HCT116 (cell line): ENCODE measurements around the gene NALCN. TPM values are rescaled to one million over a fixed set of nuclear protein-coding genes. Genes with fewer than 3 reads are reported as not detected.

Experiments
- ATAC-seq: fragments of 200-7000 bp; cut with Tn5 transposase; 2 replicates; pipeline ENCODE4 v1.9.1; 2020; ENCODE audit warnings: mild to moderate bottlenecking, moderate library complexity
- BruUV-seq: library from RNA; stranded (reverse); fragments of 400-500 nt; replicated peaks from 2 replicates; lab custom pipeline; 2021; lab: Mats Ljungman, UMichigan
- CTCF ChIA-PET: fragments of 300-600 bp; sonication (Branson Sonifier 250); formaldehyde crosslinking; loops from one replicate; lab custom pipeline; 2021; ENCODE audit warnings: antibody characterized with exemption; lab: Charles Lee
- POLR2A ChIA-PET: fragments of 300-600, 350-600 bp; sonication (Branson Sonifier 250); formaldehyde crosslinking; loops from one replicate; lab custom pipeline; 2021; ENCODE audit warnings: antibody characterized with exemption; lab: Charles Lee
- RAD21 ChIA-PET, 2 experiments: fragments of 300-600 bp; sonication (Branson Sonifier 250); formaldehyde crosslinking; loops; one replicate each; lab custom pipeline; 2023; ENCODE audit warnings: low total read pairs in 2 of 2; ENCODE audit not compliant: uncharacterized antibody in 2 of 2, unreplicated experiment in 2 of 2, low non-redundant PET in 1 of 2; lab: Charles Lee
- DNase-seq: peaks from one replicate; pipeline ENCODE4 v3.0.0-alpha.2; 2010; ENCODE audit warnings: low read depth, low spot score
- H2AFZ ChIP-seq: fragments of 200-600 bp; shearing (Covaris generic), sonication (generic); 2 replicates; pipeline ENCODE4 v1.6.1; 2017; ENCODE audit warnings: low read depth, mixed run types, mixed read lengths, antibody characterized with exemption, low read length; ENCODE audit not compliant: poor library complexity, severe bottlenecking
- H3K27ac ChIP-seq: 2 replicates; pipeline ENCODE4 v1.5.1; 2012; ENCODE audit warnings: low read depth, low read length
- H3K27me3 ChIP-seq: fragments of 200-600 bp; sonication (generic); 2 replicates; pipeline ENCODE4 v1.6.1; 2016; ENCODE audit warnings: mixed run types, low read length, mixed read lengths; ENCODE audit not compliant: insufficient read depth
- H3K36me3 ChIP-seq, 2 experiments: fragments of 200-500 bp in 1 of 2; fragments of 200-600 bp in 1 of 2; sonication (Bioruptor generic) in 1 of 2; sonication (generic) in 1 of 2; 2 replicates each; pipeline versions ENCODE4 v1.5.1 to v1.6.1; 2014 to 2016; ENCODE audit warnings: low read length in 2 of 2, inconsistent platforms in 1 of 2, mixed read lengths in 1 of 2, mixed run types in 1 of 2; ENCODE audit not compliant: insufficient read depth in 2 of 2, control insufficient read depth in 1 of 2
- H3K4me1 ChIP-seq, 2 experiments: fragments of 200-600 bp in 1 of 2; sonication (generic) in 1 of 2; 2 replicates each; pipeline versions ENCODE4 v1.5.1 to v1.6.1; 2012 to 2017; ENCODE audit warnings: low read length in 2 of 2, inconsistent platforms in 1 of 2, mild to moderate bottlenecking in 1 of 2, mixed read lengths in 1 of 2, mixed run types in 1 of 2, moderate library complexity in 1 of 2; ENCODE audit not compliant: insufficient read depth in 2 of 2, control insufficient read depth in 1 of 2
- H3K4me2 ChIP-seq: fragments of 200-600 bp; sonication (generic); 2 replicates; pipeline ENCODE4 v1.6.1; 2017; ENCODE audit warnings: mixed run types, low read length, mixed read lengths
- H3K4me3 ChIP-seq, 2 experiments: fragments of 200-600 bp in 1 of 2; sonication (generic) in 1 of 2; replicated peaks in 1 of 2; 2 replicates each; pipeline ENCODE4 v1.5.1; 2011 to 2016; ENCODE audit warnings: low read length in 2 of 2, control low read depth in 1 of 2, low read depth in 1 of 2, mild to moderate bottlenecking in 1 of 2, mixed read lengths in 1 of 2, mixed run types in 1 of 2
- H3K79me2 ChIP-seq: fragments of 200-600 bp; sonication (generic); 2 replicates; pipeline ENCODE4 v1.6.1; 2017; ENCODE audit warnings: mild to moderate bottlenecking, mixed run types, low read length, moderate library complexity, mixed read lengths; ENCODE audit not compliant: insufficient read depth
- H3K9ac ChIP-seq: fragments of 200-600 bp; sonication (generic); 2 replicates; pipeline ENCODE4 v1.6.1; 2016; ENCODE audit warnings: low read length, mixed read lengths
- H3K9me2 ChIP-seq: fragments of 200-600 bp; sonication (generic), shearing (Covaris generic); 2 replicates; pipeline ENCODE4 v1.6.1; 2017; ENCODE audit warnings: mixed run types, mild to moderate bottlenecking, moderate library complexity; ENCODE audit not compliant: insufficient read depth
- H3K9me3 ChIP-seq, 2 experiments: fragments of 200-500 bp in 1 of 2; fragments of 200-600 bp in 1 of 2; sonication (Bioruptor generic) in 1 of 2; sonication (generic) in 1 of 2; 2 replicates each; pipeline ENCODE4 v1.6.1; 2014 to 2017; ENCODE audit warnings: low read length in 2 of 2, mixed read lengths in 2 of 2, inconsistent platforms in 1 of 2, low read depth in 1 of 2, mild to moderate bottlenecking in 1 of 2, mixed run types in 1 of 2, moderate library complexity in 1 of 2; ENCODE audit not compliant: control insufficient read depth in 1 of 2, insufficient read depth in 1 of 2
- H4K20me1 ChIP-seq: fragments of 200-600 bp; sonication (generic), shearing (Covaris generic); 2 replicates; pipeline ENCODE4 v1.6.1; 2017; ENCODE audit warnings: mixed run types, mild to moderate bottlenecking, moderate library complexity; ENCODE audit not compliant: insufficient read depth
- CBX3 ChIP-seq: IDR thresholded peaks from 2 replicates; pipeline ENCODE4 v1.6.1; 2012; ENCODE audit warnings: low read depth
- EGR1 ChIP-seq: IDR thresholded peaks from 2 replicates; pipeline ENCODE4 v1.6.1; 2012; ENCODE audit warnings: low read depth
- ELF1 ChIP-seq: IDR thresholded peaks from 2 replicates; pipeline ENCODE4 v1.6.1; 2012; ENCODE audit warnings: low read depth, borderline replicate concordance
- EZH2 ChIP-seq: fragments of 200-600 bp; sonication (generic); IDR thresholded peaks from 2 replicates; pipeline ENCODE4 v1.6.1; 2017; ENCODE audit warnings: antibody characterized with exemption, mixed run types
- JUND ChIP-seq: IDR thresholded peaks from 2 replicates; pipeline ENCODE4 v1.6.1; 2012
- POLR2A ChIP-seq: IDR thresholded peaks from 2 replicates; pipeline ENCODE4 v1.7.0; 2011; ENCODE audit warnings: borderline replicate concordance; ENCODE audit not compliant: insufficient read depth, insufficient read length; ENCODE audit errors: extremely low read depth
- POLR2AphosphoS5 ChIP-seq: IDR thresholded peaks from 2 replicates; pipeline ENCODE4 v1.6.1; 2011; ENCODE audit warnings: mild to moderate bottlenecking, low read depth, low read length, moderate library complexity
- RAD21 ChIP-seq: IDR thresholded peaks from 2 replicates; pipeline ENCODE4 v1.6.1; 2012; ENCODE audit warnings: low read depth, mild to moderate bottlenecking
- SIN3A ChIP-seq: IDR thresholded peaks from 2 replicates; pipeline ENCODE4 v1.6.1; 2012; ENCODE audit warnings: low read depth
- SP1 ChIP-seq: IDR thresholded peaks from 2 replicates; pipeline ENCODE4 v1.6.1; 2012; ENCODE audit warnings: low read depth
- TCF7L2 ChIP-seq: IDR thresholded peaks from 2 replicates; pipeline ENCODE4 v1.7.0; 2011; ENCODE audit warnings: borderline replicate concordance, inconsistent platforms; ENCODE audit not compliant: insufficient read depth, insufficient read length; ENCODE audit errors: extremely low read depth
- YY1 ChIP-seq: IDR thresholded peaks from 2 replicates; pipeline ENCODE4 v1.6.1; 2011; ENCODE audit warnings: low read length, low read depth, moderate library complexity, mild to moderate bottlenecking; ENCODE audit not compliant: insufficient replicate concordance; ENCODE audit errors: extremely low read depth
- ZFX ChIP-seq: fragments of 450-650 bp; IDR thresholded peaks from 2 replicates; pipeline ENCODE4 v1.6.1; 2017
- ZNF274 ChIP-seq: fragments of 200-500 bp; sonication (Bioruptor generic); IDR thresholded peaks from 2 replicates; pipeline ENCODE4 v1.6.1; 2014; ENCODE audit warnings: mild to moderate bottlenecking, low read depth, low read length, inconsistent platforms
- intact Hi-C: fragments of 100-400 bp; cut with micrococcal nuclease; formaldehyde crosslinking; loops from 2 replicates; pipeline ENCODE4 v1.10.0; 2022
- total RNA-seq: library from RNA; stranded (reverse); gene quantifications from one replicate; pipeline ENCODE4 v1.2.1, GENCODE V29; 2021; ENCODE audit not compliant: unreplicated experiment
- TF ChIP-seq, protein P1 (sequence below): IDR thresholded peaks from 2 replicates; pipeline ENCODE4 v1.6.1; 2012
- TF ChIP-seq, protein P2 (sequence below), 3 experiments: fragments of 200-600 bp in 1 of 3; sonication (generic) in 1 of 3; IDR thresholded peaks in 2 of 3; conservative IDR thresholded peaks in 1 of 3; 2 replicates each; pipeline ENCODE4 v1.5.1; 2012 to 2017; ENCODE audit warnings: low read depth in 2 of 3, low read length in 2 of 3, antibody characterized with exemption in 1 of 3, borderline replicate concordance in 1 of 3, control low read depth in 1 of 3, mild to moderate bottlenecking in 1 of 3, mixed read lengths in 1 of 3, mixed run types in 1 of 3, moderate library complexity in 1 of 3; ENCODE audit not compliant: insufficient read depth in 1 of 3
- TF ChIP-seq, protein P3 (sequence below): IDR thresholded peaks from 2 replicates; pipeline ENCODE4 v1.6.1; 2012
- TF ChIP-seq, protein P4 (sequence below): IDR thresholded peaks from 2 replicates; pipeline ENCODE4 v1.6.1; 2012; ENCODE audit warnings: low read depth

Gene NALCN
- total RNA-seq, 1 experiment from 2014 or later: not detected

DNA sequence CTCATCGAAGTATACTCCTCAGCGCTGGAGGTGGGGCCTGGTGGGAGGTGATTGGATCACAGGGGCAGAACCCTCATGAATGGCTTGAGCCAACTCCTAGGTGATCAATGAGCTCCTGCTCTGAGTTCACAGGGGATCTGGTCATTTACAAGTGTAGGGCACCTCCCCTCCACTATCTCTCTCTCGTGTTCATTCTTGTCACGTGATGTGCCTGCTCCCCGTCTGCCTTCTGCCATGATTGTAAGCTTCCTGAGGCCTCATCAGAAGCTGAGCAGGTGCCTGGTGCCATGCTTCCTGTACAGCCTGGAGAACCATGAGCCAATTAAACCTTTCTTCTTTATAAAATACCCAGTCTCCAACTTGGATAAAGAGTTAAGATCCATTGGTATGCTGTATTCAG is 61.4 kb downstream of the NALCN start:
- TF ChIP-seq ELF1: no peak
- no peak for TF ChIP-seq POLR2AphosphoS5
- TF ChIP-seq, protein P1, sequence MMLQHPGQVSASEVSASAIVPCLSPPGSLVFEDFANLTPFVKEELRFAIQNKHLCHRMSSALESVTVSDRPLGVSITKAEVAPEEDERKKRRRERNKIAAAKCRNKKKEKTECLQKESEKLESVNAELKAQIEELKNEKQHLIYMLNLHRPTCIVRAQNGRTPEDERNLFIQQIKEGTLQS: no peak
- no peak for TF ChIP-seq EZH2
- TF ChIP-seq SIN3A: no peak
- TF ChIP-seq, protein P2, sequence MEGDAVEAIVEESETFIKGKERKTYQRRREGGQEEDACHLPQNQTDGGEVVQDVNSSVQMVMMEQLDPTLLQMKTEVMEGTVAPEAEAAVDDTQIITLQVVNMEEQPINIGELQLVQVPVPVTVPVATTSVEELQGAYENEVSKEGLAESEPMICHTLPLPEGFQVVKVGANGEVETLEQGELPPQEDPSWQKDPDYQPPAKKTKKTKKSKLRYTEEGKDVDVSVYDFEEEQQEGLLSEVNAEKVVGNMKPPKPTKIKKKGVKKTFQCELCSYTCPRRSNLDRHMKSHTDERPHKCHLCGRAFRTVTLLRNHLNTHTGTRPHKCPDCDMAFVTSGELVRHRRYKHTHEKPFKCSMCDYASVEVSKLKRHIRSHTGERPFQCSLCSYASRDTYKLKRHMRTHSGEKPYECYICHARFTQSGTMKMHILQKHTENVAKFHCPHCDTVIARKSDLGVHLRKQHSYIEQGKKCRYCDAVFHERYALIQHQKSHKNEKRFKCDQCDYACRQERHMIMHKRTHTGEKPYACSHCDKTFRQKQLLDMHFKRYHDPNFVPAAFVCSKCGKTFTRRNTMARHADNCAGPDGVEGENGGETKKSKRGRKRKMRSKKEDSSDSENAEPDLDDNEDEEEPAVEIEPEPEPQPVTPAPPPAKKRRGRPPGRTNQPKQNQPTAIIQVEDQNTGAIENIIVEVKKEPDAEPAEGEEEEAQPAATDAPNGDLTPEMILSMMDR (IDR thresholded peaks at IDR 0.05 in 2 of 3, conservative IDR thresholded peaks at IDR 0.05 in 1 of 3; ENCODE audit: borderline replicate concordance in 1 of 3, insufficient read depth in 1 of 3, low read depth in 2 of 3, low read length in 2 of 3): no peak
- no peak for TF ChIP-seq EGR1
- no peak for TF ChIP-seq SP1
- TF ChIP-seq POLR2A: no peak
- TF ChIP-seq ZNF274: no peak
- no peak for TF ChIP-seq YY1
- TF ChIP-seq, protein P3, sequence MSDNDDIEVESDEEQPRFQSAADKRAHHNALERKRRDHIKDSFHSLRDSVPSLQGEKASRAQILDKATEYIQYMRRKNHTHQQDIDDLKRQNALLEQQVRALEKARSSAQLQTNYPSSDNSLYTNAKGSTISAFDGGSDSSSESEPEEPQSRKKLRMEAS: no peak
- TF ChIP-seq JUND: no peak
- no peak for TF ChIP-seq TCF7L2
- no peak for TF ChIP-seq RAD21
- TF ChIP-seq, protein P4, sequence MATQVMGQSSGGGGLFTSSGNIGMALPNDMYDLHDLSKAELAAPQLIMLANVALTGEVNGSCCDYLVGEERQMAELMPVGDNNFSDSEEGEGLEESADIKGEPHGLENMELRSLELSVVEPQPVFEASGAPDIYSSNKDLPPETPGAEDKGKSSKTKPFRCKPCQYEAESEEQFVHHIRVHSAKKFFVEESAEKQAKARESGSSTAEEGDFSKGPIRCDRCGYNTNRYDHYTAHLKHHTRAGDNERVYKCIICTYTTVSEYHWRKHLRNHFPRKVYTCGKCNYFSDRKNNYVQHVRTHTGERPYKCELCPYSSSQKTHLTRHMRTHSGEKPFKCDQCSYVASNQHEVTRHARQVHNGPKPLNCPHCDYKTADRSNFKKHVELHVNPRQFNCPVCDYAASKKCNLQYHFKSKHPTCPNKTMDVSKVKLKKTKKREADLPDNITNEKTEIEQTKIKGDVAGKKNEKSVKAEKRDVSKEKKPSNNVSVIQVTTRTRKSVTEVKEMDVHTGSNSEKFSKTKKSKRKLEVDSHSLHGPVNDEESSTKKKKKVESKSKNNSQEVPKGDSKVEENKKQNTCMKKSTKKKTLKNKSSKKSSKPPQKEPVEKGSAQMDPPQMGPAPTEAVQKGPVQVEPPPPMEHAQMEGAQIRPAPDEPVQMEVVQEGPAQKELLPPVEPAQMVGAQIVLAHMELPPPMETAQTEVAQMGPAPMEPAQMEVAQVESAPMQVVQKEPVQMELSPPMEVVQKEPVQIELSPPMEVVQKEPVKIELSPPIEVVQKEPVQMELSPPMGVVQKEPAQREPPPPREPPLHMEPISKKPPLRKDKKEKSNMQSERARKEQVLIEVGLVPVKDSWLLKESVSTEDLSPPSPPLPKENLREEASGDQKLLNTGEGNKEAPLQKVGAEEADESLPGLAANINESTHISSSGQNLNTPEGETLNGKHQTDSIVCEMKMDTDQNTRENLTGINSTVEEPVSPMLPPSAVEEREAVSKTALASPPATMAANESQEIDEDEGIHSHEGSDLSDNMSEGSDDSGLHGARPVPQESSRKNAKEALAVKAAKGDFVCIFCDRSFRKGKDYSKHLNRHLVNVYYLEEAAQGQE: no peak
- no peak for TF ChIP-seq CBX3
- no peak for TF ChIP-seq ZFX

More for the DNA sequence above, 61.4 kb downstream of the NALCN start:
- intact Hi-C loops: no loop called here
- Histone ChIP-seq H4K20me1 (no peaks in the 10 kb centered on the region), H3K9me2 (no peaks in the 10 kb centered on the region), H3K36me3 (no peaks in the 10 kb centered on the region), H3K4me1 (no peaks in the 10 kb centered on the region), H3K79me2 (no peaks in the 10 kb centered on the region), H3K27me3 (no peaks in the 10 kb centered on the region), H2AFZ (no peak overlapping the region), H3K9me3 (peaks cover 0 to 4% of the 10 kb centered on the region in 2 experiments; a peak in 1 of 4 replicates), H3K4me3 (no peak overlapping the region), H3K4me2 (no peak overlapping the region), H3K9ac (no peak overlapping the region), H3K27ac (no peak overlapping the region)
- ATAC-seq (no peak), DNase-seq (no peak)
- BruUV-seq: no TSS peak
- POLR2A ChIA-PET: no interaction called here
- CTCF ChIA-PET: no interaction called here
- RAD21 ChIA-PET: no interaction called here
